K562 (cell line): ENCODE measurements around the gene BTLA. TPM values are rescaled to one million over a fixed set of nuclear protein-coding genes. Genes with fewer than 3 reads are reported as not detected.

Experiments
- ATAC-seq: fragments of 200-7000 bp; cut with Tn5 transposase; 3 replicates; pipeline ENCODE4 v1.9.1; 2020; ENCODE audit warnings: moderate library complexity
- BruUV-seq: library from RNA; stranded (reverse); fragments of 400-500 nt; replicated peaks from 2 replicates; lab custom pipeline; 2021; lab: Mats Ljungman, UMichigan
- CTCF ChIA-PET: fragments of 300-600 bp; formaldehyde crosslinking; extraction: SDS; loops from one replicate; lab custom pipeline; 2021; ENCODE audit warnings: low intra/inter-chr PET ratio; lab: Yijun Ruan, JAX
- POLR2A ChIA-PET: fragments of 300-600, 350-650 bp; sonication (Branson Sonifier 250); formaldehyde crosslinking; extraction: SDS; loops from one replicate; lab custom pipeline; 2021; ENCODE audit warnings: antibody characterized with exemption, inconsistent platforms; lab: Yijun Ruan, JAX
- DNase-seq, 4 experiments: peaks; one replicate each; pipeline versions ENCODE4 v3.0.0 to v3.0.0-alpha.2; 2011 to 2018; ENCODE audit warnings: low spot score in 3 of 4, mixed read lengths in 3 of 4; ENCODE audit errors: extremely low read depth in 1 of 4
- FAIRE-seq: peaks from 2 replicates; lab custom pipeline; 2011; peaks lifted over from hg19 to GRCh38; lab: Jason Lieb, UNC
- H2AFZ ChIP-seq: 2 replicates; pipeline ENCODE4 v1.6.0; 2011; ENCODE audit warnings: low read depth, low read length, control low read depth, inconsistent platforms
- H3K27ac ChIP-seq: fragments of 200-600 bp; 3 replicates; pipeline ENCODE4 v1.8.0; 2011; ENCODE audit warnings: low read depth, mild to moderate bottlenecking, control low read depth, inconsistent platforms, low read length, moderate library complexity, mixed read lengths; ENCODE audit errors: extremely low read depth
- H3K27me3 ChIP-seq, 2 experiments: fragments of 300-600 bp in 1 of 2; 2 replicates in 1 of 2; 3 replicates in 1 of 2; pipeline versions ENCODE4 v1.6.0 to v1.8.0; 2011; ENCODE audit warnings: inconsistent platforms in 2 of 2, low read length in 2 of 2, mild to moderate bottlenecking in 1 of 2, mixed read lengths in 1 of 2, moderate library complexity in 1 of 2; ENCODE audit not compliant: control insufficient read depth in 2 of 2, insufficient read depth in 2 of 2
- H3K36me3 ChIP-seq: fragments of 300-600 bp; 3 replicates; pipeline ENCODE4 v1.8.0; 2011; ENCODE audit warnings: mild to moderate bottlenecking, low read length, inconsistent platforms; ENCODE audit not compliant: control insufficient read depth, insufficient read depth
- H3K4me1 ChIP-seq, 2 experiments: fragments of 200-600 bp in 1 of 2; replicated peaks in 1 of 2; 2 replicates in 1 of 2; 3 replicates in 1 of 2; pipeline versions ENCODE4 v1.5.1 to v1.8.0; 2011; ENCODE audit warnings: inconsistent platforms in 2 of 2, low read length in 2 of 2, mild to moderate bottlenecking in 1 of 2, mixed read lengths in 1 of 2, moderate library complexity in 1 of 2; ENCODE audit not compliant: control insufficient read depth in 2 of 2, insufficient read depth in 2 of 2
- H3K4me2 ChIP-seq: 2 replicates; pipeline ENCODE4 v1.6.1; 2011; ENCODE audit warnings: low read length, control low read depth, inconsistent platforms, mixed read lengths; ENCODE audit not compliant: insufficient read depth
- H3K4me3 ChIP-seq: fragments of 200-600 bp; sonication (generic), shearing (Covaris generic); 2 replicates; pipeline ENCODE4 v1.5.1; 2016; ENCODE audit warnings: control low read depth, inconsistent platforms
- H3K79me2 ChIP-seq: fragments of 200-600 bp; 3 replicates; pipeline ENCODE4 v1.8.0; 2011; ENCODE audit warnings: low read length, inconsistent platforms; ENCODE audit not compliant: control insufficient read depth, insufficient read depth
- H3K9ac ChIP-seq, 2 experiments: 2 replicates each; pipeline versions ENCODE4 v1.6.0 to v1.6.1; 2011; ENCODE audit warnings: low read depth in 2 of 2, low read length in 2 of 2, control low read depth in 1 of 2, inconsistent platforms in 1 of 2, mild to moderate bottlenecking in 1 of 2, mixed read lengths in 1 of 2; ENCODE audit not compliant: insufficient read depth in 1 of 2
- H3K9me1 ChIP-seq: one replicate; pipeline ENCODE4 v1.6.0; 2011; ENCODE audit warnings: inconsistent platforms, mild to moderate bottlenecking, low read length, moderate library complexity; ENCODE audit not compliant: control insufficient read depth, insufficient read depth
- H3K9me3 ChIP-seq: replicated peaks from 2 replicates; pipeline ENCODE4 v1.5.1; 2011; ENCODE audit warnings: low read depth, low read length, inconsistent platforms; ENCODE audit not compliant: control insufficient read depth, insufficient read depth
- H4K20me1 ChIP-seq: replicated peaks from 2 replicates; pipeline ENCODE4 v1.6.1; 2011; ENCODE audit warnings: low read length, inconsistent platforms, mixed read lengths; ENCODE audit not compliant: control insufficient read depth, insufficient read depth
- ARID3A ChIP-seq: IDR thresholded peaks from 2 replicates; pipeline ENCODE4 v1.6.1; 2012; ENCODE audit warnings: low read depth, low read length, improper control_type of control experiment, borderline replicate concordance
- E2F8 ChIP-seq: fragments of 450-650 bp; IDR thresholded peaks from 2 replicates; pipeline ENCODE4 v1.7.1; 2018; ENCODE audit warnings: mild to moderate bottlenecking, low read depth; ENCODE audit not compliant: partially characterized antibody
- NRF1 ChIP-seq, 2 experiments: fragments of 450-650 bp; IDR thresholded peaks in 1 of 2; conservative IDR thresholded peaks in 1 of 2; 2 replicates each; pipeline ENCODE4 v1.6.1; 2014; ENCODE audit warnings: mild to moderate bottlenecking in 2 of 2
- PCBP2 ChIP-seq: fragments of 200-400 bp; formaldehyde crosslinking; IDR thresholded peaks from 2 replicates; pipeline ENCODE4 v1.6.1; 2018; ENCODE audit warnings: low read length, low read depth, mild to moderate bottlenecking, moderate library complexity; ENCODE audit not compliant: poor library complexity, severe bottlenecking
- TAF7 ChIP-seq: fragments of 450-650 bp; IDR thresholded peaks from 2 replicates; pipeline ENCODE4 v1.6.1; 2016; ENCODE audit warnings: missing genetic modification characterization, missing compliant biosample characterization
- ZNF696 ChIP-seq: fragments of 250-450 bp; sonication (Bioruptor Pico); conservative IDR thresholded peaks from 2 replicates; pipeline ENCODE4 v1.4.0; 2020; ENCODE audit warnings: mild to moderate bottlenecking, moderate library complexity
- ZNF778 ChIP-seq: fragments of 450-650 bp; formaldehyde crosslinking; IDR thresholded peaks from 2 replicates; pipeline ENCODE4 v1.4.0; 2020; ENCODE audit warnings: mild to moderate bottlenecking, moderate library complexity
- WGBS: fragments of 100-300 bp; shearing (Covaris generic); methylation state at CpG from one replicate; pipeline ENCODE4 v1.1.6; 2016; ENCODE audit warnings: low coverage, mixed read lengths; ENCODE audit not compliant: insufficient coverage; ENCODE audit errors: missing lambda C conversion rate; 5-methylcytosine and 5-hydroxymethylcytosine counted together
- in situ Hi-C: fragments of 300-500 bp; cut with MboI; formaldehyde crosslinking; loops from 4 replicates; pipeline ENCODE4 v1.15.0; 2018; ENCODE audit warnings: inconsistent platforms, mixed read lengths
- intact Hi-C: fragments of 100-400 bp; cut with micrococcal nuclease; formaldehyde crosslinking; loops from 2 replicates; pipeline ENCODE4 v1.14.2; 2022
- polyA plus RNA-seq, 8 experiments: library from polyadenylated mRNA; depleted of rRNA in 4 of 8; stranded (reverse) in 5 of 8; unstranded in 3 of 8; fragments of >200 nt; fragmentation: Nextera tagmentation in 2 of 8; fragmentation: Illumina TruSeq in 1 of 8; extraction: Ambion mirVana in 2 of 8; extraction: Trizol in 1 of 8; gene quantifications; 2 replicates each; pipeline versions ENCODE4 v1.2.1 to v1.2.3, GENCODE V29; 2011 to 2014; ENCODE audit warnings: inconsistent platforms in 1 of 8, missing spikeins in 1 of 8
- total RNA-seq, 7 experiments: library from RNA; depleted of rRNA in 6 of 7; stranded (reverse); fragments of >200 nt in 6 of 7; fragmentation: Illumina TruSeq in 2 of 7; extraction: Trizol in 2 of 7; gene quantifications; 2 replicates each; pipeline versions ENCODE4 v1.2.1 to v1.2.3, GENCODE V29; 2011 to 2021; ENCODE audit warnings: low replicate concordance in 1 of 7

The BTLA gene
- total and polyA plus RNA-seq, 9 of the 15 experiments (the other 6 are each of a cell fraction or from before 2014, with no cell fraction given): 0.22 TPM; not detected in 8

GRCh38 chr3:112508860-112509259, 9.6 kb upstream of the BTLA start (continued):
- TF ChIP-seq ARID3A (no peak), PCBP2 (no peak)

- no peaks in the 10 kb centered on the region for H3K27me3 ChIP-seq
- ATAC-seq: no peak
- POLR2A ChIA-PET: no interaction called here
- CTCF ChIA-PET: no interaction called here
- H2AFZ ChIP-seq: no peak overlapping the region
- no peak for TF ChIP-seq TAF7 (tag)
- TF ChIP-seq ZNF778: no peak
- no peak for TF ChIP-seq E2F8
- no peak for TF ChIP-seq ZNF696 (CRISPR knock-in tag)
- no peak for TF ChIP-seq NRF1 (conservative IDR thresholded peaks at IDR 0.05 in 1 of 2, IDR thresholded peaks at IDR 0.05 in 1 of 2)
- no peaks in the 10 kb centered on the region for H3K79me2 ChIP-seq
- H4K20me1 ChIP-seq: no peaks in the 10 kb centered on the region
- H3K4me3 ChIP-seq: no peak overlapping the region
- no TSS peak for BruUV-seq
- 0% methylated on average over 2 of the region's 2 CpGs for WGBS
- intact Hi-C loops: no loop called here
- no peak for DNase-seq
- H3K36me3 ChIP-seq: no peaks in the 10 kb centered on the region
- H3K9ac ChIP-seq: no peak overlapping the region
- FAIRE-seq: no peak
- no peaks in the 10 kb centered on the region for H3K4me1 ChIP-seq
- no peaks in the 10 kb centered on the region for H3K9me3 ChIP-seq
- H3K9me1 ChIP-seq: no peaks in the 10 kb centered on the region
- in situ Hi-C loops: loop anchor here (25.0 kb wide), 2 partner anchors 196 to 396 kb away; no protein-coding TSS in a partner anchor
- H3K27ac ChIP-seq: no peak overlapping the region
- no peak overlapping the region for H3K4me2 ChIP-seq
Measured at GRCh38 chr3:112508261-112508660, 9.0 kb upstream of the BTLA start.
